WTC11 (cell line): Measurements from ENCODE around the gene IER2. TPM values are rescaled to one million over a fixed set of nuclear protein-coding genes. Genes with fewer than 3 reads are reported as not detected.

Experiments
- ATAC-seq: fragments of 200-7000 bp; cut with Tn5 transposase; 2 replicates; pipeline ENCODE4 v1.10.0; 2021; ENCODE audit warnings: mild to moderate bottlenecking, moderate library complexity
- CTCF ChIA-PET: fragments of 300-600 bp; sonication (Branson Sonifier 250); formaldehyde crosslinking; loops from one replicate; lab custom pipeline; 2021; ENCODE audit warnings: antibody characterized with exemption; lab: Charles Lee
- POLR2A ChIA-PET: fragments of 350-600 bp; sonication (Branson Sonifier 250); formaldehyde crosslinking; loops from one replicate; lab custom pipeline; 2021; ENCODE audit warnings: antibody characterized with exemption; lab: Charles Lee
- DNase-seq: peaks from one replicate; pipeline ENCODE4 v3.0.0; 2021; ENCODE audit warnings: low spot score
- H3K27ac Mint-ChIP-seq: 2 replicates; pipeline ENCODE4 v1.8.0; 2021; ENCODE audit warnings: mixed read lengths
- H3K27me3 Mint-ChIP-seq: 2 replicates; pipeline ENCODE4 v1.8.0; 2021; ENCODE audit warnings: low read depth, mild to moderate bottlenecking, moderate library complexity, mixed read lengths
- H3K36me3 Mint-ChIP-seq: 2 replicates; pipeline ENCODE4 v1.8.0; 2021; ENCODE audit warnings: mixed read lengths
- H3K4me1 Mint-ChIP-seq: 2 replicates; pipeline ENCODE4 v1.8.0; 2022; ENCODE audit warnings: mixed read lengths
- H3K4me3 Mint-ChIP-seq: 2 replicates; pipeline ENCODE4 v1.8.0; 2021; ENCODE audit warnings: mild to moderate bottlenecking, moderate library complexity, mixed read lengths
- H3K9me3 Mint-ChIP-seq: 2 replicates; pipeline ENCODE4 v1.8.0; 2021; ENCODE audit warnings: mixed read lengths
- CREM ChIP-seq: sonication (generic); formaldehyde crosslinking; IDR thresholded peaks from 2 replicates; pipeline ENCODE4 v1.8.1; 2022; ENCODE audit warnings: mild to moderate bottlenecking, missing genetic modification reagents, moderate library complexity
- EMX1 ChIP-seq: fragments of 250-450 bp; sonication (Bioruptor Pico); IDR thresholded peaks from 2 replicates; pipeline ENCODE4 v1.8.0; 2021; ENCODE audit warnings: mild to moderate bottlenecking
- ETV6 ChIP-seq: sonication (generic); formaldehyde crosslinking; IDR thresholded peaks from 2 replicates; pipeline ENCODE4 v1.8.1; 2022; ENCODE audit warnings: mild to moderate bottlenecking, missing genetic modification reagents
- GABPB1 ChIP-seq: sonication (generic); formaldehyde crosslinking; IDR thresholded peaks from 2 replicates; pipeline ENCODE4 v1.8.1; 2023; ENCODE audit warnings: mild to moderate bottlenecking, missing genetic modification reagents
- MXD4 ChIP-seq: fragments of 250-450 bp; sonication (Bioruptor Pico); IDR thresholded peaks from 2 replicates; pipeline ENCODE4 v1.8.0; 2021; ENCODE audit warnings: mild to moderate bottlenecking, moderate library complexity, borderline replicate concordance
- NFATC4 ChIP-seq: fragments of 250-450 bp; sonication (Bioruptor Pico); IDR thresholded peaks from 2 replicates; pipeline ENCODE4 v1.9.0; 2021; ENCODE audit warnings: mild to moderate bottlenecking
- NR3C1 ChIP-seq: sonication (generic); formaldehyde crosslinking; conservative IDR thresholded peaks from 2 replicates; pipeline ENCODE4 v1.8.1; 2023; ENCODE audit warnings: low read depth, mild to moderate bottlenecking, missing genetic modification reagents
- PRRX2 ChIP-seq: fragments of 250-450 bp; sonication (Bioruptor Pico); IDR thresholded peaks from 2 replicates; pipeline ENCODE4 v1.8.0; 2021; ENCODE audit warnings: mild to moderate bottlenecking
- SP1 ChIP-seq: sonication (generic); formaldehyde crosslinking; conservative IDR thresholded peaks from 2 replicates; pipeline ENCODE4 v1.8.1; 2022; ENCODE audit warnings: missing genetic modification reagents
- ZBTB21 ChIP-seq: sonication (generic); formaldehyde crosslinking; IDR thresholded peaks from 2 replicates; pipeline ENCODE4 v1.8.1; 2023; ENCODE audit warnings: mild to moderate bottlenecking, missing genetic modification reagents, borderline replicate concordance
- ZNF416 ChIP-seq: fragments of 250-450 bp; sonication (Bioruptor Pico); IDR thresholded peaks from 2 replicates; pipeline ENCODE4 v1.9.0; 2021; ENCODE audit warnings: mild to moderate bottlenecking, inconsistent platforms
- ZNF423 ChIP-seq: fragments of 250-450 bp; sonication (Bioruptor Pico); IDR thresholded peaks from 2 replicates; pipeline ENCODE4 v2.1.2; 2022; ENCODE audit warnings: mild to moderate bottlenecking, moderate library complexity
- total RNA-seq: library from RNA; stranded (reverse); gene quantifications from 3 replicates; pipeline ENCODE4 v1.2.3, GENCODE V29; 2021
- TF ChIP-seq, protein P1 (sequence below): fragments of 250-450 bp; sonication (Bioruptor Pico); IDR thresholded peaks from 2 replicates; pipeline ENCODE4 v1.8.0; 2021; ENCODE audit warnings: mild to moderate bottlenecking
- TF ChIP-seq, protein P2 (sequence below): fragments of 250-450 bp; sonication (Bioruptor Pico); IDR thresholded peaks from 2 replicates; pipeline ENCODE4 v1.9.0; 2021; ENCODE audit warnings: mild to moderate bottlenecking, borderline replicate concordance
- TF ChIP-seq, protein P3 (sequence below): sonication (generic); formaldehyde crosslinking; IDR thresholded peaks from 2 replicates; pipeline ENCODE4 v1.8.0; 2023; ENCODE audit warnings: missing genetic modification reagents
- TF ChIP-seq, protein P4 (sequence below): fragments of 250-450 bp; sonication (Bioruptor Pico); IDR thresholded peaks from 2 replicates; pipeline ENCODE4 v2.1.2; 2022; ENCODE audit warnings: mild to moderate bottlenecking, moderate library complexity
- TF ChIP-seq, protein P5 (sequence below): sonication (generic); formaldehyde crosslinking; IDR thresholded peaks from 2 replicates; pipeline ENCODE4 v1.8.1; 2023; ENCODE audit warnings: mild to moderate bottlenecking, missing genetic modification reagents, moderate library complexity
- TF ChIP-seq, protein P6 (sequence below): fragments of 200-600 bp; IDR thresholded peaks from 2 replicates; pipeline ENCODE4 v1.8.0; 2022; ENCODE audit warnings: antibody characterized with exemption
- TF ChIP-seq, protein P7 (sequence below): sonication (generic); formaldehyde crosslinking; IDR thresholded peaks from 2 replicates; pipeline ENCODE4 v1.8.0; 2022; ENCODE audit warnings: missing genetic modification reagents

Gene IER2
- total RNA-seq, 1 experiment from 2014 or later = 138 TPM

DNA sequence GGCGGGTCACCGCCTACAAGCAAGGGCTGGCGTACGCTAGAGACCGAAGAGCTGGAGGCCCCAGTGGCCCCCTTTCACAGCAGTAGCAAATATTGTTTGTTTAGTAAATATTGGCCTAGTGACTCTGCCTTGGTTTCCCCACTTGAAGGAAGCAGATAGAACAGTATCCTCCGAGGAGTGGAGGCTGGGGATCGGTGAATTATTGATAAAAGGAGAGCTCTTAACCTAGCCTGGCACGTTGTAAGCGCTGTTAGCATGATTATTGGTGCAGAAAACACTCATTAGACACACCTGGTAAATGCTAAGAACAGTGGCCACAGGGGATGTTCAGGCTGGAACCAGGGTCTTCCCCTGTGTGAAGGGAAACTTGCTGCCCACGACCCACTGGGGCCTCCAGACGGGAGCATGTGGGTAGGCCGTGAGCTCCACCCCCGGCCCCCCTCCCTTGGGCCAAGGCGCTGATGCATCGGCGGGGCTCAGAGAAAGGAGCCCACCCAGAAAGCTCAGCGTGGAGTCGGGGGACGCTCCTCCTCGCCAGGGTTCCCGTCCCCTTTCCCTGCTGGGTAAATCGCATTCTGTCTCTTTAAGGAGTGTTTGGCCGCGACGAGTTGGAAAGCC is 2.3 kb downstream of the IER2 start:
- TF ChIP-seq ZNF416 (CRISPR knock-in tag) = peak; percentile 14; the same call in 1 of the 2 replicates
- TF ChIP-seq GABPB1 (CRISPR knock-in tag) = no peak
- no peak for TF ChIP-seq NR3C1
- TF ChIP-seq, protein P1, sequence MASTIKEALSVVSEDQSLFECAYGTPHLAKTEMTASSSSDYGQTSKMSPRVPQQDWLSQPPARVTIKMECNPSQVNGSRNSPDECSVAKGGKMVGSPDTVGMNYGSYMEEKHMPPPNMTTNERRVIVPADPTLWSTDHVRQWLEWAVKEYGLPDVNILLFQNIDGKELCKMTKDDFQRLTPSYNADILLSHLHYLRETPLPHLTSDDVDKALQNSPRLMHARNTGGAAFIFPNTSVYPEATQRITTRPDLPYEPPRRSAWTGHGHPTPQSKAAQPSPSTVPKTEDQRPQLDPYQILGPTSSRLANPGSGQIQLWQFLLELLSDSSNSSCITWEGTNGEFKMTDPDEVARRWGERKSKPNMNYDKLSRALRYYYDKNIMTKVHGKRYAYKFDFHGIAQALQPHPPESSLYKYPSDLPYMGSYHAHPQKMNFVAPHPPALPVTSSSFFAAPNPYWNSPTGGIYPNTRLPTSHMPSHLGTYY = peak; percentile 71; the same call in 1 of the 2 replicates
- TF ChIP-seq, protein P2, sequence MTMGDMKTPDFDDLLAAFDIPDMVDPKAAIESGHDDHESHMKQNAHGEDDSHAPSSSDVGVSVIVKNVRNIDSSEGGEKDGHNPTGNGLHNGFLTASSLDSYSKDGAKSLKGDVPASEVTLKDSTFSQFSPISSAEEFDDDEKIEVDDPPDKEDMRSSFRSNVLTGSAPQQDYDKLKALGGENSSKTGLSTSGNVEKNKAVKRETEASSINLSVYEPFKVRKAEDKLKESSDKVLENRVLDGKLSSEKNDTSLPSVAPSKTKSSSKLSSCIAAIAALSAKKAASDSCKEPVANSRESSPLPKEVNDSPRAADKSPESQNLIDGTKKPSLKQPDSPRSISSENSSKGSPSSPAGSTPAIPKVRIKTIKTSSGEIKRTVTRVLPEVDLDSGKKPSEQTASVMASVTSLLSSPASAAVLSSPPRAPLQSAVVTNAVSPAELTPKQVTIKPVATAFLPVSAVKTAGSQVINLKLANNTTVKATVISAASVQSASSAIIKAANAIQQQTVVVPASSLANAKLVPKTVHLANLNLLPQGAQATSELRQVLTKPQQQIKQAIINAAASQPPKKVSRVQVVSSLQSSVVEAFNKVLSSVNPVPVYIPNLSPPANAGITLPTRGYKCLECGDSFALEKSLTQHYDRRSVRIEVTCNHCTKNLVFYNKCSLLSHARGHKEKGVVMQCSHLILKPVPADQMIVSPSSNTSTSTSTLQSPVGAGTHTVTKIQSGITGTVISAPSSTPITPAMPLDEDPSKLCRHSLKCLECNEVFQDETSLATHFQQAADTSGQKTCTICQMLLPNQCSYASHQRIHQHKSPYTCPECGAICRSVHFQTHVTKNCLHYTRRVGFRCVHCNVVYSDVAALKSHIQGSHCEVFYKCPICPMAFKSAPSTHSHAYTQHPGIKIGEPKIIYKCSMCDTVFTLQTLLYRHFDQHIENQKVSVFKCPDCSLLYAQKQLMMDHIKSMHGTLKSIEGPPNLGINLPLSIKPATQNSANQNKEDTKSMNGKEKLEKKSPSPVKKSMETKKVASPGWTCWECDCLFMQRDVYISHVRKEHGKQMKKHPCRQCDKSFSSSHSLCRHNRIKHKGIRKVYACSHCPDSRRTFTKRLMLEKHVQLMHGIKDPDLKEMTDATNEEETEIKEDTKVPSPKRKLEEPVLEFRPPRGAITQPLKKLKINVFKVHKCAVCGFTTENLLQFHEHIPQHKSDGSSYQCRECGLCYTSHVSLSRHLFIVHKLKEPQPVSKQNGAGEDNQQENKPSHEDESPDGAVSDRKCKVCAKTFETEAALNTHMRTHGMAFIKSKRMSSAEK (CRISPR knock-in tag) = 0 out of 2 replicates have a peak, but pooled peaks have one; percentile 29
- TF ChIP-seq ZNF423 (CRISPR knock-in tag) = peak; percentile 53; the same call in 1 of the 2 replicates
- peak; percentile 82 for TF ChIP-seq PRRX2 (CRISPR knock-in tag)
- TF ChIP-seq EMX1 (CRISPR knock-in tag) = 0 out of 2 replicates have a peak, but pooled peaks have one; percentile 75
- TF ChIP-seq NFATC4 (CRISPR knock-in tag) = peak; percentile 17; the same call in 1 of the 2 replicates
- TF ChIP-seq, protein P3, sequence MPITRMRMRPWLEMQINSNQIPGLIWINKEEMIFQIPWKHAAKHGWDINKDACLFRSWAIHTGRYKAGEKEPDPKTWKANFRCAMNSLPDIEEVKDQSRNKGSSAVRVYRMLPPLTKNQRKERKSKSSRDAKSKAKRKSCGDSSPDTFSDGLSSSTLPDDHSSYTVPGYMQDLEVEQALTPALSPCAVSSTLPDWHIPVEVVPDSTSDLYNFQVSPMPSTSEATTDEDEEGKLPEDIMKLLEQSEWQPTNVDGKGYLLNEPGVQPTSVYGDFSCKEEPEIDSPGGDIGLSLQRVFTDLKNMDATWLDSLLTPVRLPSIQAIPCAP (CRISPR knock-in tag) = 0 out of 2 replicates have a peak, but pooled peaks have one; percentile 58
- TF ChIP-seq, all 79 proteins: peak for 8
- H3K9me3 Mint-ChIP-seq = no peaks in the 10 kb centered on the region
- H3K4me1 Mint-ChIP-seq = peaks cover 25% of the 10 kb centered on the region
- H3K36me3 Mint-ChIP-seq = peaks cover 20% of the 10 kb centered on the region
- H3K27me3 Mint-ChIP-seq = peaks cover 7% of the 10 kb centered on the region; the same call in 1 of the 2 replicates
- ATAC-seq (no peak), DNase-seq (no peak)
- ChIA-PET POLR2A (interaction anchor here (0.6 to 5.5 kb wide), 17 partner anchors 12 to 1577 kb away, joined by 3 to 167 read pairs (median 4); partner anchors contain the start of gene NACC1), CTCF (interaction anchor here (0.8 to 2.2 kb wide), 6 partner anchors 11 to 985 kb away, joined by 3 to 21 read pairs (median 4); no protein-coding TSS in a partner anchor)
- H3K27ac Mint-ChIP-seq = peak overlapping the region; percentile 99
- peak overlapping the region; percentile 92 for H3K4me3 Mint-ChIP-seq

DNA sequence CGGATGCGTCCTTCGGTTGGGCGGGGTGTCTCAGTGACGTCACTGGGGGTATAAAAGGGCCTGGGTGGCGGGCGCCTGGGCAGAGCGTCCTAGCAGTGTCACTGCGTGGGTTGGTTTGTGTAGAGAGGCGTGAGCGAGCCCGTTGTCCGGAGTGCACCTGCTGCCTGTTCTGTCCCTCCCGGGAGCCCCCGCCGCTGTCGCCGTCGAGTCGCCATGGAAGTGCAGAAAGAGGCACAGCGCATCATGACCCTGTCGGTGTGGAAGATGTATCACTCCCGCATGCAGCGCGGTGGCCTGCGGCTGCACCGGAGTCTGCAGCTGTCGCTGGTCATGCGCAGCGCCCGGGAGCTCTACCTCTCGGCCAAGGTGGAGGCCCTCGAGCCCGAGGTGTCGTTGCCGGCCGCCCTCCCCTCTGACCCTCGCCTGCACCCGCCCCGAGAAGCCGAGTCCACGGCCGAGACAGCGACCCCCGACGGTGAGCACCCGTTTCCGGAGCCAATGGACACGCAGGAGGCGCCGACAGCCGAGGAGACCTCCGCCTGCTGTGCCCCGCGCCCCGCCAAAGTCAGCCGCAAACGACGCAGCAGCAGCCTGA is 2.9 kb downstream of the IER2 start:
- ChIA-PET CTCF (interaction anchor here (0.5 to 2.2 kb wide), 6 partner anchors 11 to 984 kb away, joined by 3 to 21 read pairs (median 4); no protein-coding TSS in a partner anchor), POLR2A (interaction anchor here (1.0 to 5.5 kb wide), 12 partner anchors 12 to 95 kb away, joined by 3 to 167 read pairs (median 4); partner anchors contain the start of gene NACC1)
- H3K27me3 Mint-ChIP-seq = peaks cover 7% of the 10 kb centered on the region; the same call in 1 of the 2 replicates
- DNase-seq (peak; percentile 95), ATAC-seq (peak; percentile 10)
- peaks cover 28% of the 10 kb centered on the region for H3K4me1 Mint-ChIP-seq
- H3K9me3 Mint-ChIP-seq = no peaks in the 10 kb centered on the region
- H3K4me3 Mint-ChIP-seq = peak overlapping the region; percentile 92
- peak overlapping the region; percentile 99 for H3K27ac Mint-ChIP-seq
- H3K36me3 Mint-ChIP-seq = peaks cover 20% of the 10 kb centered on the region
- TF ChIP-seq MXD4 (CRISPR knock-in tag) = no peak
- peak; percentile 91 for TF ChIP-seq SP1 (CRISPR knock-in tag)
- no peak for TF ChIP-seq ZBTB21 (CRISPR knock-in tag)
- TF ChIP-seq, protein P4, sequence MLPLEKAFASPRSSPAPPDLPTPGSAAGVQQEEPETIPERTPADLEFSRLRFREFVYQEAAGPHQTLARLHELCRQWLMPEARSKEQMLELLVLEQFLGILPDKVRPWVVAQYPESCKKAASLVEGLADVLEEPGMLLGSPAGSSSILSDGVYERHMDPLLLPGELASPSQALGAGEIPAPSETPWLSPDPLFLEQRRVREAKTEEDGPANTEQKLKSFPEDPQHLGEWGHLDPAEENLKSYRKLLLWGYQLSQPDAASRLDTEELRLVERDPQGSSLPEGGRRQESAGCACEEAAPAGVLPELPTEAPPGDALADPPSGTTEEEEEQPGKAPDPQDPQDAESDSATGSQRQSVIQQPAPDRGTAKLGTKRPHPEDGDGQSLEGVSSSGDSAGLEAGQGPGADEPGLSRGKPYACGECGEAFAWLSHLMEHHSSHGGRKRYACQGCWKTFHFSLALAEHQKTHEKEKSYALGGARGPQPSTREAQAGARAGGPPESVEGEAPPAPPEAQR = no peak
- TF ChIP-seq, protein P5, sequence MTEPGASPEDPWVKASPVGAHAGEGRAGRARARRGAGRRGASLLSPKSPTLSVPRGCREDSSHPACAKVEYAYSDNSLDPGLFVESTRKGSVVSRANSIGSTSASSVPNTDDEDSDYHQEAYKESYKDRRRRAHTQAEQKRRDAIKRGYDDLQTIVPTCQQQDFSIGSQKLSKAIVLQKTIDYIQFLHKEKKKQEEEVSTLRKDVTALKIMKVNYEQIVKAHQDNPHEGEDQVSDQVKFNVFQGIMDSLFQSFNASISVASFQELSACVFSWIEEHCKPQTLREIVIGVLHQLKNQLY (CRISPR knock-in tag) = peak; percentile 81; the same call in 1 of the 2 replicates
- TF ChIP-seq ETV6 (CRISPR knock-in tag) = peak; percentile 92
- peak; percentile 76 for TF ChIP-seq NFATC4 (CRISPR knock-in tag)
- TF ChIP-seq, protein P6, sequence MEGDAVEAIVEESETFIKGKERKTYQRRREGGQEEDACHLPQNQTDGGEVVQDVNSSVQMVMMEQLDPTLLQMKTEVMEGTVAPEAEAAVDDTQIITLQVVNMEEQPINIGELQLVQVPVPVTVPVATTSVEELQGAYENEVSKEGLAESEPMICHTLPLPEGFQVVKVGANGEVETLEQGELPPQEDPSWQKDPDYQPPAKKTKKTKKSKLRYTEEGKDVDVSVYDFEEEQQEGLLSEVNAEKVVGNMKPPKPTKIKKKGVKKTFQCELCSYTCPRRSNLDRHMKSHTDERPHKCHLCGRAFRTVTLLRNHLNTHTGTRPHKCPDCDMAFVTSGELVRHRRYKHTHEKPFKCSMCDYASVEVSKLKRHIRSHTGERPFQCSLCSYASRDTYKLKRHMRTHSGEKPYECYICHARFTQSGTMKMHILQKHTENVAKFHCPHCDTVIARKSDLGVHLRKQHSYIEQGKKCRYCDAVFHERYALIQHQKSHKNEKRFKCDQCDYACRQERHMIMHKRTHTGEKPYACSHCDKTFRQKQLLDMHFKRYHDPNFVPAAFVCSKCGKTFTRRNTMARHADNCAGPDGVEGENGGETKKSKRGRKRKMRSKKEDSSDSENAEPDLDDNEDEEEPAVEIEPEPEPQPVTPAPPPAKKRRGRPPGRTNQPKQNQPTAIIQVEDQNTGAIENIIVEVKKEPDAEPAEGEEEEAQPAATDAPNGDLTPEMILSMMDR = no peak
- peak; percentile 86 for TF ChIP-seq CREM (CRISPR knock-in tag)
- TF ChIP-seq, protein P7, sequence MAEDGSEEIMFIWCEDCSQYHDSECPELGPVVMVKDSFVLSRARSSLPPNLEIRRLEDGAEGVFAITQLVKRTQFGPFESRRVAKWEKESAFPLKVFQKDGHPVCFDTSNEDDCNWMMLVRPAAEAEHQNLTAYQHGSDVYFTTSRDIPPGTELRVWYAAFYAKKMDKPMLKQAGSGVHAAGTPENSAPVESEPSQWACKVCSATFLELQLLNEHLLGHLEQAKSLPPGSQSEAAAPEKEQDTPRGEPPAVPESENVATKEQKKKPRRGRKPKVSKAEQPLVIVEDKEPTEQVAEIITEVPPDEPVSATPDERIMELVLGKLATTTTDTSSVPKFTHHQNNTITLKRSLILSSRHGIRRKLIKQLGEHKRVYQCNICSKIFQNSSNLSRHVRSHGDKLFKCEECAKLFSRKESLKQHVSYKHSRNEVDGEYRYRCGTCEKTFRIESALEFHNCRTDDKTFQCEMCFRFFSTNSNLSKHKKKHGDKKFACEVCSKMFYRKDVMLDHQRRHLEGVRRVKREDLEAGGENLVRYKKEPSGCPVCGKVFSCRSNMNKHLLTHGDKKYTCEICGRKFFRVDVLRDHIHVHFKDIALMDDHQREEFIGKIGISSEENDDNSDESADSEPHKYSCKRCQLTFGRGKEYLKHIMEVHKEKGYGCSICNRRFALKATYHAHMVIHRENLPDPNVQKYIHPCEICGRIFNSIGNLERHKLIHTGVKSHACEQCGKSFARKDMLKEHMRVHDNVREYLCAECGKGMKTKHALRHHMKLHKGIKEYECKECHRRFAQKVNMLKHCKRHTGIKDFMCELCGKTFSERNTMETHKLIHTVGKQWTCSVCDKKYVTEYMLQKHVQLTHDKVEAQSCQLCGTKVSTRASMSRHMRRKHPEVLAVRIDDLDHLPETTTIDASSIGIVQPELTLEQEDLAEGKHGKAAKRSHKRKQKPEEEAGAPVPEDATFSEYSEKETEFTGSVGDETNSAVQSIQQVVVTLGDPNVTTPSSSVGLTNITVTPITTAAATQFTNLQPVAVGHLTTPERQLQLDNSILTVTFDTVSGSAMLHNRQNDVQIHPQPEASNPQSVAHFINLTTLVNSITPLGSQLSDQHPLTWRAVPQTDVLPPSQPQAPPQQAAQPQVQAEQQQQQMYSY = peak; percentile 68
